Medulla oblongata (tissue), 1 donor: Measurements from ENCODE around the gene USP34.
"Not testable (repeated sequence)": the region's sequence is repeated elsewhere in the genome, so short reads cannot be mapped to it uniquely, and the experiment has no call there.

ENCODE experiments used
- DNase-seq: peaks from one replicate; pipeline ENCODE4 v3.0.0-alpha.2; 2015; ENCODE audit errors: extremely low spot score

The USP34 gene

DNA sequence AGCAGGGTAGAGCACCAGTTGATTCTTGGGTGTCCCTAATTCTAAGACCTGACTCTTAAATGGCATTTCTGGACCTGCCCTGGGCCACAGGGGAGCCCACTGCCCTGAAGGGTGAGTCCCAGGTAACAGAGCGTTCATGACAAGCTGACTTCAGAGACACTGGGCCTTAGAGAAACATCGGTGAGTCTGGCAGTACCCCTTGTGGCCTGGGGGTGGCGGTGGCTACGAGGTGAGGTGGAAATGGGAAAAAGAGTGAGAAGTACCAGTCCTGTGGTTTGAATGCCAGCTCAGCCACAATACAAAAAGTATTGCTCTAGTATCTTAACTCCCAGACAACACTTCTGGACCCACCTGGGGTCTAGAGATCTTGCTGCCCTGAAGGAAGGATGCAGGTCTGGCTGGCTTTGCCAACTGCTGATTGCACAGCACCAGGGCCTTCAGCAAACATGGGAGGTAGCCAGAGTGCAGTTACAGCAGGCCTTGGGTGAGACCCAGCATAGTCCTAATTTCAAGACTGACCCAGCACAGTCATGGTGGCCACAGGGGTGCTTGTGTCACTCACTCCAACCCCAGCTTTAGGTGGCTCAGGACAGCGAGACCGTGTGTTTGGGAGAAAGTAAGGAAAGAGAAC lies 44.5 kb downstream of the USP34 start:
- DNase-seq, result peak; percentile 20

DNA sequence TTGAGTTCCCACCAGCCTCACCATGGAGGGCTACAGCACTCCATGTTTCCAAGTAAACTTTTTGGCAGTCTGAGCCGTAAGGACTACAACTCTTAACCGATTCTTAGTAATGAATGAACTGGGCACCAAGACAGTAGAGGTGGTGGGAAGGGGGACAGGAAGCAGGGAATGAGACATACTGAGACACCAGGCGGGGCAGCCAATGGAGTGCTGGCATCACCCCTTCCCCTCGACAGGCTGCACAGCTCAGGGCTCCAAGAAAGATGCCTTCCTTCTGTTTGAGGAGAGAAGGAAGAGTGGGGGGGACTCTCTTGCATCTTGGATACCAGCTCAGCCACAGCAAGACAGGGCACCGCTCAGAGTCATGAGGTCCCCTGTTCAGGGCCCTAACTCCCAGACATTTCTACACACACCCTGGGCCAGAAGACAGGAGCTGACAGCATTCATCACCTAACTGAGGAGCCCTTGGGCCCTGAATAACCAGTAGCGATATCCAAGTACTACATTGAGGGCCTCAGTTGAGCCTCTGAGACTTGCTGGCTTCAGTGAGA lies 45.2 kb downstream of the USP34 start:
- no peak for DNase-seq

DNA sequence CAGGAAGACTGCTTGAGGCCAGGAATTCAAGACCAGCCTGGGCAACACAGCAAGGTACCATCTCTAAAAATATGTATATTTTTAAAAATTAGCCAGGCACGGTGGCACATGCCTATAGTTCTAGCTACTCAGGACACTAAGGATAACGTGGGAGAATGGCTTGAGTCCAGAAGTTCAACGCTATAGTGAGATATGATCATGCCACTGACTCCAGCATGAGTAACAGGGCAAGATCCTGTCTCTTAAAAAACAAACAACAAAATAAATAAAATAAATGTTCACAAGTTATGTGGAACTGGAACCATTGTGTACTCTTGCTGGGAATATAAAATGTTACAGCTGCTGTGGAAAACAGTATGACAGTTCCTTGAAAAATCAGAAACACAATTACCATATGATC lies 47.2 kb downstream of the USP34 start:
- DNase-seq, result no peak

GRCh38 chr2:61421611-61422010 lies 49.3 kb downstream of the USP34 start:
- DNase-seq, result no peak

- peak; percentile 20 for DNase-seq
Observed at GRCh38 chr2:61420991-61421544, 49.8 kb downstream of the USP34 start.

DNA sequence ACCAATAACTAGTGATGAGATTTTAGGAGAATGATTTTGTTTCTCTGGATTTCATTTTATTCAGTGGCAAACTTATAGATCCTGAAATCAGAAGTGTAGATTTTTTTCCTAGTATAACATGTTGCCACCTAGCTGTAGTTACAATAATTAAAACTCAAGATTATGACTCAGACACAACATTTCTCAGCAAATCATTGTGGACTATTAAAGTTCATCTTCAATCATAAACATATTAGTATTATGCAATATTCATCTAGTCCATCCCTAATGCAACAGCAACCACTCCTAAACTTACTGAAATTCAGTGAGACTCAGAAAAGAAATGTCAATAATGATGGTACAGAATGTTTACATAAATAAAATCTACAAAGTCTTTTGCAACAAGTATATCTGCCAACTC lies 51.3 kb downstream of the USP34 start:
- DNase-seq, result no peak

DNA sequence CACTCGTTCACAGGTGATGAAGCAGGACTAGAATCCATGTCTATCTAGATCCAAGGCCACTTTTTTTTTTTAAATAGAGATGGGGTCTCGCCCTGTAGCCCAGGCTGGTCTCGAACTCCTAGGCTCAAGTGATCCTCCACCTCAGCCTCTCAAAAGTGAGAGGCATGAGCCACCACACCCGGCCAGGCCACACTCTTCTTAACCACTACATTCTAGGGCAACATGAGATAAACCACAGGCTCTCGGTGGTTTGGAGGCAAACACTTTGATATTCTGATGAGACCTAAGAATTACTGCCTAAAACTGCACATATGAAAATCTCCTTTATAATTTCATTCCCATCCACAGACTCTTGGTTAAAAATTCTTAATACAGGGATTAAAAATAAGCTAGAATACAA lies 51.8 kb downstream of the USP34 start:
- no peak for DNase-seq

DNA sequence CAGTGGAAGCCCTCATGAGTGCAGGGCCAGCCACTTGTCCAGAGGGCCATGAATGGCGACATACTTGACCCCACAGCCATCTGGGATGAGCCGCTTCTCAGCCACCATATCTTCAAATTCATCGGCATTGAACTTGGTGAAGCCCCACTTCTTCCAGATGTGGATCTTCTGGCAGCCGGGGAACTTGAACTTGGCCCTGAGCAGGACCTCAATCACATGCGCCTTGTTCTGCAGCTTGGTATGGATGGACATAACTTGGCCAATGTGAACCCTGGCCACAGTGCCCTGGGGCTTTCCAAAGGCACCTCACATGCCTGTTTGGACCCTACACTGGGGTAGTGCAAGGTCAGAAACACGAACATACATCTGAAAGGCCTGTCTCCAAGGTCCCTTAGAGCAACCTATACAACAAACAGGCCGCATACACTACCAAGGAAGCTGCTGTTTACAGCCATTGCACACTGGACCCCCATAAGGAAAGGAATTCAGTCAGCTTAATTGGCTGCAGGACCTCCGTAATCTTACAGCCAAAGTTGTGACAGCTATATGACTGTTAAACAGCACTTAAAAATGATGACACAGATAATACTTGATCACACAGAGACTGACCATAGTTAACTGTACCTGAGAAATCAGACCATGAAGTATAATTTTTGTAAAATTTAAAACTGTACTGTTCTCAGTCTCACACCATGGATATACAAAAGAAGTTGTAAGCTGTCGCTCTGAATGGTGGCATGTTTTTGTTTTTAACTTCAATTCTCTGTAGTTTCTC lies 53.8 kb downstream of the USP34 start:
- no peak for DNase-seq

DNA sequence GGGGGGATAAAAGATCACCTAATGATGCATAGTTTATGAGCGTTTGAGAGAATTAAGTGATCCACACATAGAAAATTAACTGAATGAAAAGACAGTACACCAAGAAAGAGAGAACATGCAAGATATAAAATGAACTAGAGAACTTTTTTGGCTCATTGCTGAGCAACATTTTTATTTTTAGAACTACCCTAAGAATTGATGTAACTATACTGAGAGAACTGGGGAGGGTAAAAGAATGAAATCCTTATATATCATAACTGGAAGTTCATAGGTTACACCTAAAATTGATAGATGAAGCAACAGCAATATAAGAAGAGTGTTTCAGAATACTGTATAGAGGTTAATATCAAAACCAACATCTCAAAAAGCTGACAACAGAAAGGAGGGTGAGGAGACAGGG lies 55.6 kb downstream of the USP34 start:
- DNase-seq, result no peak

DNA sequence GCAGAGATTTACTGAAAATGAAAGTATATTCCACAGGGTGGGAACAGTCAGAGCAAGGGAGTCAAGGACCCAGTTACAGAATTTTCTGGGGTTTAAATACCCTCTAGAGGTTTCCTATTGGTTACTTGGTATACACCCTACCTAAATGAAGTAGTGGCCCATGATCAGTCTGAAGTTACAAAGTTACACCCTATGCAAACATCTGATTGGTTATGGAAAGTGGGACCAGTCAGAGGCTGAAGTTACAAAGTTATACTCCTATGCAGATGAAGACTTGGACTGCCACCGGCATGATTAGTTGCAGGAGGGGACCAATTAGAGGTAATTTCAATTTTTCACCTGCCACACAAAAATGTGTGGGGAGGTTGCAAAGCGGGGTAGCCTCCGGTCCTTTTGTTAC lies 56.2 kb downstream of the USP34 start:
- DNase-seq, result no peak

DNA sequence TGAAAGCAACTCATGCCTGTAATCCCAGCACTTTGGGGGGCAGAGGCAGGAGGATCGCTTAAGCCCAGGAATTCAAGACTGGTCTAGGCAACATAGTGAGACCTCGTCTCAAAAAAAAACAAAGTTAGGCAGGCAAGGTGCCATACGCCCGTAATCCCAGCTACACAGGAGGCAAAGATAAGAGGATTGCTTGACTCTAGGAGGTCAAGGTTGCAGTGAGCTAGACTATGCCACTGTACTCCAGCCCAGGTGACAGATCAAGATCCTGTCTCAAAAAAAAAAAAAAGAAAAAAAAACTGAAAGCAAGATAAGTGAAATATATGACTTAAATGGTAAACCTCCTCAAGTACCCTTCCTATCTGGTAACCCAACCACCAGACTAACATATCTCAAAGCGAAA lies 59.8 kb downstream of the USP34 start:
- no peak for DNase-seq

GRCh38 chr2:61410185-61410584 lies 60.7 kb downstream of the USP34 start:
- DNase-seq, result no peak

GRCh38 chr2:61405813-61406212 lies 65.1 kb downstream of the USP34 start:
- DNase-seq, result no peak

DNA sequence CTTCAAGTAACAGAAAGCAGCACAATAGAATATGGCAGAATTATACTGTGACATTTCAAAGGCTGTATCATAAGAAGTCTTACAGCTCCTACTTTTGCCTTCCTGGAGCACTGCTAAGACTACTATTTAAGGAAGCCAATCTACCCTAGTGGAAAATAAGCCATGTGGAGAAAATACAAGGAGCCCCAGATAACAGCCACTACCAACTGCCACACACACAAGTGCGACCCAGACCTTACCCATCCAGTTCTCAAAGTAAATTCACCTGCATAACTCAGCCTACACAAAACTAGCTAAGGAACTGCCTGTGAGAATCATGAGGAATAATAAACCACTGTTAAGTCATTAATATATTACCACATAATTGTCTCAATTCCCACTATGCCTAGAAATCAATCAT lies 66.4 kb downstream of the USP34 start:
- no peak for DNase-seq

GRCh38 chr2:61398413-61398812 lies 72.5 kb downstream of the USP34 start:
- no peak for DNase-seq

DNA sequence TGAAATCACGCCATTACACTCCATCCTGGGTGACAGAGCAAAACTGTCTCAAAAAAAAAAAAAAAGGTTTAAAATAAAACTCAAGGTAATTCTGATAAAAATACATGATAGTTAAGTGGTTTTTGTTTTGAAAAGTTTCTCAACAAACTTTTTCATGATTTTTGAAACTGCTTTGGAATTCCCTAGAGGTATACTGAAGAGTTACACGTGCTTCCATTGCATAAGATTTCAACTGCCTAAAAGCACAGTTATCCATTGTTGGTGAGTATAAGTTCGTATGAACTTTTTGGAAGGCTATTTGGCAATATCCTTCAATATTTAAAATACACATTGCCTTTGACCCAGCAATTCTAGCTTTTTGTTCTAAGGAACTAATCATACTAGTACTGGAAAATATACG lies 74.9 kb downstream of the USP34 start:
- DNase-seq, result no peak

- not testable (repeated sequence) for DNase-seq
Observed at GRCh38 chr2:61387588-61387987, 83.3 kb downstream of the USP34 start.

DNA sequence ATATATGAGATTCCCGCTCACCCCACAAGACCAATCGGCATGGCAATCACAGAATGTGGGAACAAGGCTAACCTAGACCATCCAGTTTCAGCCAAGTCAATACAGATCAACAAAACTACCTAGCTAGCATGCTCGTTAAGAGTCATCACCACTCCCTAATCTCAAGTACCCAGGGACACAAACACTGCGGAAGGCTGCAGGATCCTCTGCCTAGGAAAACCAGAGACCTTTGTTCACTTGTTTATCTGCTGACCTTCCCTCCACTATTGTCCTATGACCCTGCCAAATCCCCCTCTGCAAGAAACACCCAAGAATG lies 90.0 kb downstream of the USP34 start:
- DNase-seq, result not testable (repeated sequence)

- DNase-seq, result no peak
Observed at GRCh38 chr2:61380056-61380881, 90.6 kb downstream of the USP34 start.

GRCh38 chr2:61379521-61379920 lies 91.4 kb downstream of the USP34 start:
- DNase-seq, result no peak

DNA sequence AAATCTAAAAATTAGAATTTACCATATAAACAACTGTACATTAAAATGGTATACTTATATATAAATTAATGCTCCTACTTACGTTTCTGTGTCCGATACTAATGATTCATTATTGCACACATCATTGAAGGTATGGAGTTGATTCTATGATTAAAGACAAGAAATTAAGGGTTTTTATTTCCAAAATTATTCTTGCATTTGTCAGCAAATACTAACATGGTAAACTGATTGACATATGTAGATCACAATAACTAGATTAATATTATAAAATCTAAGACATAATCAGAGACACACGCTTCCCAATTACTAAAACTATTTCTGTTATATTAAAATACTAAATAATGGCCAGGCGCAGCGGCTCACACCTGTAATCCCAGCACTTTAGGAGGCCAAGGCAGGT lies 92.6 kb downstream of the USP34 start:
- DNase-seq, result no peak

DNA sequence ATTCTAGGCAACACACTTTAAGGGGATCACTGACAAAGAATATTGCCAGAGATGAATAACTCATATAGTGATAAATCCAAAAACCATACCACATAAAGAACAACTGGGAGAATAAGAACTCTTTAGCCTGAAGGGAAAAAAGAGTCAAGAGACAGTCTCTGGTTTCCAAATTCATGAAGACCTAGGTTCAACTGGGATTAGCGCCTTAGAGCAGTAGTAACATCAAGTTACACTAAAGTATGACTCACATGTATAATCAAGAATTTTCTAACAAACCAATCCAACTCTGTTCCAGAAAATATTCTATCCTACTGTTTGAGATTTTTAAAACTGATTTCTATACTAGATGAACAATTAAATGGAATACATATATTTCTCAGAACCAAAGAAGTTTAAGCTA lies 93.8 kb downstream of the USP34 start:
- DNase-seq, result no peak
